Psoas muscle (tissue), 8 donors: ENCODE measurements around the gene CASP10. TPM values are rescaled to one million over a fixed set of nuclear protein-coding genes. Genes with fewer than 3 reads are reported as not detected.

ENCODE experiments used
- ATAC-seq, 4 donors: fragments of 200-7000 bp; cut with Tn5 transposase; one replicate each; pipeline ENCODE4 v1.9.1; 2020; ENCODE audit warnings: moderate library complexity in 3 of 4, mild to moderate bottlenecking in 2 of 4
- DNase-seq, 2 donors: peaks; one replicate each; pipeline ENCODE4 v3.0.0-alpha.2; 2020
- H3K27ac ChIP-seq: fragments of 200-600 bp; one replicate; pipeline ENCODE4 v1.8.0; 2022
- H3K27me3 ChIP-seq, 3 donors: fragments of 200-600 bp in 1 of 3; one replicate each; pipeline versions ENCODE4 v1.6.1 to v1.8.0; 2013 to 2022; ENCODE audit warnings: low read length in 2 of 3, mild to moderate bottlenecking in 2 of 3, moderate library complexity in 1 of 3; ENCODE audit not compliant: insufficient read depth in 3 of 3
- H3K36me3 ChIP-seq, 2 donors: fragments of 200-600 bp in 1 of 2; one replicate each; pipeline versions ENCODE4 v1.6.1 to v1.8.0; 2013 to 2022; ENCODE audit warnings: low read depth in 1 of 2, mild to moderate bottlenecking in 1 of 2, moderate library complexity in 1 of 2; ENCODE audit not compliant: insufficient read depth in 1 of 2
- H3K4me1 ChIP-seq: fragments of 200-600 bp; one replicate; pipeline ENCODE4 v1.8.0; 2022
- H3K4me3 ChIP-seq: fragments of 200-600 bp; one replicate; pipeline ENCODE4 v1.8.0; 2022; ENCODE audit warnings: mild to moderate bottlenecking
- H3K9me3 ChIP-seq: fragments of 200-600 bp; one replicate; pipeline ENCODE4 v1.8.0; 2022
- CTCF ChIP-seq: fragments of 200-600 bp; IDR thresholded peaks from one replicate; pipeline ENCODE4 v1.8.0; 2022; ENCODE audit warnings: antibody characterized with exemption
- WGBS, 3 donors: extraction: QIAGEN DNeasy Blood & Tissue Kit; methylation state at CpG; one replicate each; pipeline versions ENCODE4 v1.1.6 to v1.1.7; 2013; 5-methylcytosine and 5-hydroxymethylcytosine counted together
- intact Hi-C, 2 donors: fragments of 100-400 bp; cut with DNase I; formaldehyde crosslinking; loops; one replicate each; pipeline versions ENCODE4 v1.11.0 to v1.14.2; 2022
- polyA plus RNA-seq, 3 donors: library from polyadenylated mRNA; stranded (reverse); fragments of 200-250 nt; gene quantifications; one replicate each; pipeline ENCODE4 v1.2.3, GENCODE V29; 2013
- total RNA-seq, 4 donors: library from RNA; stranded (reverse); fragmentation: NEBNext Ultra II Directional in 2 of 4; extraction: Animal tissue kit (Norgen Biotek cat#: 25700) in 2 of 4; gene quantifications; one replicate each; pipeline versions ENCODE4 v1.2.1 to v1.2.4, GENCODE V29; 2021 to 2023
- donor health status: healthy with polysubstance abuse.
- donor health status: DM: no; HTN: no; CAD: no; lungs with moderate emphysema.
- donor health status: Bipolar disorder and iron deficiency.
- donor health status: healthy.
- donor health status: DM: yes; HTN: yes; CAD: no.
- donor health status: DM: no; HTN: no; CAD: no.
- donor health status: DM: no; HTN: no; CAD: no.
- donor health status: DM: yes; HTN: yes; CAD: no.

Gene CASP10
- total and polyA plus RNA-seq, 7 donors = 0.90 to 3.8 (median 2.3) TPM

GRCh38 chr2:201271917-201272316 is 89.0 kb downstream of the CASP10 start:
- H3K27me3 ChIP-seq = no peaks in the 10 kb centered on the region
- intact Hi-C loops = no loop called here
- DNase-seq = no peak
- no peaks in the 10 kb centered on the region for H3K9me3 ChIP-seq
- H3K4me3 ChIP-seq = no peak overlapping the region
- WGBS, 3 donors = 90 to 93% (median 91%) methylated on average over 2 of the region's 2 CpGs
- TF ChIP-seq CTCF = no peak
- peaks cover 0 to 17% of the 10 kb centered on the region in 2 donors for H3K36me3 ChIP-seq
- ATAC-seq = no peak
- H3K27ac ChIP-seq = no peak overlapping the region
- no peaks in the 10 kb centered on the region for H3K4me1 ChIP-seq

DNA sequence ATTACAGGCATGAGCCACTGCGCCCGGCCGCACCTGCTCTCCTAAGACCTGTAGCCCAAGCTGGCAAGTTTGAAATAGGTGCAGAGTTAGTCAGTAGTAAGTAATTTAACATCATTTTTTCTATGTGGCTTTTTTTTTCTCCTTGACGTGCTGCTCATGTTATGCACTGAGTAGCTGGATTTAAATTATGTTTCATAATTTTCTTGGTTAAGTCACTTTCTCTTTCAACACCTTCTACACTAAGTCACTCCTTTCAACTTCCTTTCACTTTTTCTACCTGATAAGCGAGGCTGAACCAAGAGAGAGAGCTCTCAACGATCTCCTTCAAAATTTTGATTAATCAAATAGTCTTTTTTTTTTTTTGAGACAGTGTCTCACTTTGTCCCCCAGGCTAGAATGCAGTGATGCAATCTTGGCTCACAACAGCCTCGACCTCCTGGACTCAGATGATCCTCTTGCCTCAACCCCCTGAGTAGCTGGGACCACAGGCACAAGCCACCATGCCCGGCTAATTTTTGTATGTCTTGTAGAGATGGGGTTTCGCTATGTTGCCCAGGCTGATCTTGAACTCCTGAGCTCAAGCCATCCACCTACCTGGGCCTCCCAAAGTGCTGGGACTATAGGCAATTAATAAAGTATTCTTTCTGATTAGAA is 90.5 kb downstream of the CASP10 start:
- no peak for ATAC-seq
- Histone ChIP-seq H3K9me3 (no peaks in the 10 kb centered on the region), H3K36me3 (peaks cover 0 to 19% of the 10 kb centered on the region in 2 donors), H3K4me1 (no peaks in the 10 kb centered on the region), H3K27ac (no peak overlapping the region), H3K27me3 (no peaks in the 10 kb centered on the region), H3K4me3 (no peak overlapping the region)
- no peak for DNase-seq
- TF ChIP-seq CTCF = no peak
- intact Hi-C loops = no loop called here
- 79 to 82% (median 82%) methylated on average over 9 of the region's 9 CpGs for WGBS, 3 donors

- H3K4me3 ChIP-seq = no peak overlapping the region
- H3K27ac ChIP-seq = no peak overlapping the region
- DNase-seq = no peak
- peaks cover 0 to 19% of the 10 kb centered on the region in 2 donors for H3K36me3 ChIP-seq
- ATAC-seq = no peak
- H3K9me3 ChIP-seq = no peaks in the 10 kb centered on the region
- no peak for TF ChIP-seq CTCF
- intact Hi-C loops = no loop called here
- 75 to 86% (median 77%) methylated on average over 2 of the region's 2 CpGs for WGBS, 3 donors
- no peaks in the 10 kb centered on the region for H3K27me3 ChIP-seq
- no peaks in the 10 kb centered on the region for H3K4me1 ChIP-seq
These were observed 92.1 kb downstream of the CASP10 start for GRCh38 chr2:201275069-201275468.

DNA sequence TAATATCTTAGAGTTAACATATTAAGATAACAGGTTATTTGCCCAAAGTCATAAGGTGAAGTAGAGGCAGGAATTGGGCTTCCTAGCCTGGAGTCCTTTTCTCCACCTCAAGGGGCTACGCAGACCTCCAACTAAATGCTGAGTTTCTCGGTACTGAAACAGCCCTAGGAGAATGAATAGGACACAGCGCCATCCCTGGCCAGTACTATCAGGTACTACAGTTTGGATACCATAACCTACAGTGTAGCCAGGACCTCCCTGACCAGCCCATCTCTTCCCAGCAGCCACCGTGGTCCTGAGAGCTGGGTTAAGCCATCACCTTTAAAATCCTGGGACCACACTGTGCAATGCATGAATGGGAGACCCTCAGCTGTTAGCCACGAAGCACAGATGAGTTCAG is 93.0 kb downstream of the CASP10 start:
- Histone ChIP-seq H3K9me3 (no peaks in the 10 kb centered on the region), H3K36me3 (peaks cover 0 to 19% of the 10 kb centered on the region in 2 donors), H3K27ac (no peak overlapping the region), H3K4me3 (no peak overlapping the region), H3K27me3 (no peaks in the 10 kb centered on the region), H3K4me1 (no peaks in the 10 kb centered on the region)
- intact Hi-C loops = no loop called here
- ATAC-seq (no peak), DNase-seq (no peak)
- no peak for TF ChIP-seq CTCF
- WGBS, 3 donors = 61 to 64% (median 63%) methylated on average over 5 of the region's 5 CpGs

DNA sequence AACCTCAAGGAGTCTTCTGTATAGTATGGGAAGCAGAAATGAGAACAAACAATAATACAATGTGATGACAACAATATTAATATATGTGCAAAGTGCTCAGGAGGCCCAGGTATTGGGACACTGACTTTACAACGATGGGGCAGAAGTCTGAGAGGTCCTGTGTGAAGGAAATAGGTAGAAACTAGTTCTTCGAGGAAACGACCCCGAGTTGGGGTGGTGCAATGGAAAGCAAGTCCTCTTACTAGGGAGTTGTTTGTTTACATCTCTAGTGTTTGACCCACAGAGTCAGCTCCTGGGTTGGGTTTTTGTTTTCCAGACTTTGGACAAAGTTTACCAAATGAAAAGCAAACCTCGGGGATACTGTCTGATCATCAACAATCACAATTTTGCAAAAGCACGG is 93.6 kb downstream of the CASP10 start:
- Histone ChIP-seq H3K4me1 (no peaks in the 10 kb centered on the region), H3K27ac (no peak overlapping the region), H3K36me3 (peaks cover 0 to 19% of the 10 kb centered on the region in 2 donors), H3K27me3 (no peaks in the 10 kb centered on the region), H3K9me3 (no peaks in the 10 kb centered on the region), H3K4me3 (no peak overlapping the region)
- no peak for DNase-seq
- intact Hi-C loops = no loop called here
- no peak for TF ChIP-seq CTCF
- ATAC-seq = no peak
- 90 to 91% (median 90%) methylated on average over 6 of the region's 6 CpGs for WGBS, 3 donors
